H1 (cell line): ENCODE data around the gene CD81.

Experiments
- BRCA1 ChIP-seq: IDR thresholded peaks from 2 replicates; pipeline ENCODE4 v1.6.1; 2012; ENCODE audit warnings: low read depth, low read length, improper control_type of control experiment
- CBX8 ChIP-seq: fragments of 300-800, 300-1000 bp; sonication (generic); IDR thresholded peaks from 2 replicates; pipeline ENCODE4 v1.7.1; 2016; ENCODE audit warnings: low read depth, low read length, borderline replicate concordance
- EZH2 ChIP-seq: fragments of 200-600 bp; sonication (generic); IDR thresholded peaks from 2 replicates; pipeline ENCODE4 v1.7.1; 2012; ENCODE audit warnings: low read depth, mild to moderate bottlenecking, moderate library complexity, low read length, inconsistent platforms; ENCODE audit not compliant: severe bottlenecking
- POLR2A ChIP-seq, 2 experiments: IDR thresholded peaks; 1 replicate in 1 of 2; 2 replicates in 1 of 2; pipeline ENCODE4 v1.6.1; 2011; ENCODE audit warnings: low read depth in 2 of 2, low read length in 2 of 2, mild to moderate bottlenecking in 2 of 2; ENCODE audit errors: control extremely low read depth in 1 of 2
- POLR2AphosphoS5 ChIP-seq: IDR thresholded peaks from 2 replicates; pipeline ENCODE4 v1.6.1; 2011; ENCODE audit warnings: low read depth, low read length
- SIN3A ChIP-seq, 2 experiments: IDR thresholded peaks in 1 of 2; conservative IDR thresholded peaks in 1 of 2; 2 replicates each; pipeline ENCODE4 v1.6.1; 2011 to 2012; ENCODE audit warnings: low read length in 2 of 2, improper control_type of control experiment in 1 of 2, low read depth in 1 of 2, mild to moderate bottlenecking in 1 of 2
- TF ChIP-seq, protein P1 (sequence below), 3 experiments: IDR thresholded peaks; 1 replicate in 2 of 3; 2 replicates in 1 of 3; pipeline versions ENCODE4 v1.5.1 to v1.6.1; 2011; ENCODE audit warnings: low read length in 3 of 3, mild to moderate bottlenecking in 3 of 3, inconsistent platforms in 2 of 3, low read depth in 1 of 3, moderate library complexity in 1 of 3; ENCODE audit not compliant: insufficient read depth in 1 of 3; ENCODE audit errors: control extremely low read depth in 1 of 3
- TF ChIP-seq, protein P2 (sequence below): IDR thresholded peaks from 2 replicates; pipeline ENCODE4 v1.6.1; 2011; ENCODE audit warnings: low read length, improper control_type of control experiment

- TF ChIP-seq CBX8 = no peak
- no peak for TF ChIP-seq SIN3A (conservative IDR thresholded peaks at IDR 0.05 in 1 of 2, IDR thresholded peaks at IDR 0.05 in 1 of 2; ENCODE audit: low read depth in 1 of 2, low read length in 2 of 2)
- TF ChIP-seq, protein P1, sequence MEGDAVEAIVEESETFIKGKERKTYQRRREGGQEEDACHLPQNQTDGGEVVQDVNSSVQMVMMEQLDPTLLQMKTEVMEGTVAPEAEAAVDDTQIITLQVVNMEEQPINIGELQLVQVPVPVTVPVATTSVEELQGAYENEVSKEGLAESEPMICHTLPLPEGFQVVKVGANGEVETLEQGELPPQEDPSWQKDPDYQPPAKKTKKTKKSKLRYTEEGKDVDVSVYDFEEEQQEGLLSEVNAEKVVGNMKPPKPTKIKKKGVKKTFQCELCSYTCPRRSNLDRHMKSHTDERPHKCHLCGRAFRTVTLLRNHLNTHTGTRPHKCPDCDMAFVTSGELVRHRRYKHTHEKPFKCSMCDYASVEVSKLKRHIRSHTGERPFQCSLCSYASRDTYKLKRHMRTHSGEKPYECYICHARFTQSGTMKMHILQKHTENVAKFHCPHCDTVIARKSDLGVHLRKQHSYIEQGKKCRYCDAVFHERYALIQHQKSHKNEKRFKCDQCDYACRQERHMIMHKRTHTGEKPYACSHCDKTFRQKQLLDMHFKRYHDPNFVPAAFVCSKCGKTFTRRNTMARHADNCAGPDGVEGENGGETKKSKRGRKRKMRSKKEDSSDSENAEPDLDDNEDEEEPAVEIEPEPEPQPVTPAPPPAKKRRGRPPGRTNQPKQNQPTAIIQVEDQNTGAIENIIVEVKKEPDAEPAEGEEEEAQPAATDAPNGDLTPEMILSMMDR (IDR thresholded peaks at IDR 0.05; ENCODE audit: control extremely low read depth in 1 of 3, insufficient read depth in 1 of 3, low read depth in 1 of 3, low read length in 3 of 3) = no peak
- TF ChIP-seq POLR2AphosphoS5 = no peak
- TF ChIP-seq BRCA1 = no peak
- TF ChIP-seq, protein P2, sequence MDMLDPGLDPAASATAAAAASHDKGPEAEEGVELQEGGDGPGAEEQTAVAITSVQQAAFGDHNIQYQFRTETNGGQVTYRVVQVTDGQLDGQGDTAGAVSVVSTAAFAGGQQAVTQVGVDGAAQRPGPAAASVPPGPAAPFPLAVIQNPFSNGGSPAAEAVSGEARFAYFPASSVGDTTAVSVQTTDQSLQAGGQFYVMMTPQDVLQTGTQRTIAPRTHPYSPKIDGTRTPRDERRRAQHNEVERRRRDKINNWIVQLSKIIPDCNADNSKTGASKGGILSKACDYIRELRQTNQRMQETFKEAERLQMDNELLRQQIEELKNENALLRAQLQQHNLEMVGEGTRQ = no peak
- no peak for TF ChIP-seq POLR2A (IDR thresholded peaks at IDR 0.05; ENCODE audit: control extremely low read depth in 1 of 2, low read depth in 2 of 2, low read length in 2 of 2)
- no peak for TF ChIP-seq EZH2
Observed at GRCh38 chr11:2382129-2382517, 5.0 kb downstream of the CD81 start.
